ENCODE measurements around the gene GMIP. TPM values are rescaled to one million over a fixed set of nuclear protein-coding genes. Genes with fewer than 3 reads are reported as not detected.

GMIP gene
- total RNA-seq, 1 donor from 2014 or later: 6.3 TPM

GRCh38 chr19:19631346-19631745, 12.1 kb downstream of the GMIP start:
- TF ChIP-seq CTCF (IDR thresholded peaks at IDR 0.05; ENCODE audit: insufficient read depth, low read length, poor library complexity, severe bottlenecking): no peak
- no peaks in the 10 kb centered on the region for H3K27me3 ChIP-seq (ENCODE audit: control insufficient read depth, insufficient read depth, low read length)
- no peak for DNase-seq (ENCODE audit: low read depth)
- no peak overlapping the region for H3K4me3 ChIP-seq (ENCODE audit: low read depth, low read length)
- H3K36me3 ChIP-seq (ENCODE audit: control insufficient read depth, insufficient read depth, low read length): no peaks in the 10 kb centered on the region

- H3K36me3 ChIP-seq (ENCODE audit: control insufficient read depth, insufficient read depth, low read length): no peaks in the 10 kb centered on the region
- no peak for TF ChIP-seq CTCF (IDR thresholded peaks at IDR 0.05; ENCODE audit: insufficient read depth, low read length, poor library complexity, severe bottlenecking)
- DNase-seq (ENCODE audit: low read depth): no peak
- no peak overlapping the region for H3K4me3 ChIP-seq (ENCODE audit: low read depth, low read length)
- no peaks in the 10 kb centered on the region for H3K27me3 ChIP-seq (ENCODE audit: control insufficient read depth, insufficient read depth, low read length)
Observed at GRCh38 chr19:19630426-19630825, 13.0 kb downstream of the GMIP start.

GRCh38 chr19:19630062-19630414, 13.4 kb downstream of the GMIP start:
- H3K27me3 ChIP-seq (ENCODE audit: control insufficient read depth, insufficient read depth, low read length): no peaks in the 10 kb centered on the region
- no peak overlapping the region for H3K4me3 ChIP-seq (ENCODE audit: low read depth, low read length)
- no peak for DNase-seq (ENCODE audit: low read depth)
- no peaks in the 10 kb centered on the region for H3K36me3 ChIP-seq (ENCODE audit: control insufficient read depth, insufficient read depth, low read length)
- TF ChIP-seq CTCF (IDR thresholded peaks at IDR 0.05; ENCODE audit: insufficient read depth, low read length, poor library complexity, severe bottlenecking): no peak

- DNase-seq (ENCODE audit: low read depth): no peak
- Histone ChIP-seq H3K27me3 (ENCODE audit: control insufficient read depth, insufficient read depth, low read length) (no peaks in the 10 kb centered on the region), H3K36me3 (ENCODE audit: control insufficient read depth, insufficient read depth, low read length) (no peaks in the 10 kb centered on the region), H3K4me3 (ENCODE audit: low read depth, low read length) (peak overlapping the region; percentile 55)
- no peak for TF ChIP-seq CTCF (IDR thresholded peaks at IDR 0.05; ENCODE audit: insufficient read depth, low read length, poor library complexity, severe bottlenecking)
Observed at GRCh38 chr19:19628501-19629134, 14.8 kb downstream of the GMIP start.

GRCh38 chr19:19627621-19628500, 15.6 kb downstream of the GMIP start, which contains the start of gene LPAR2:
Gene LPAR2, minus strand, starts transcription at chr19:19628220. Its CDS starts 945 bp downstream, at chr19:19627275.
- DNase-seq (ENCODE audit: low read depth): no peak
- Histone ChIP-seq H3K36me3 (ENCODE audit: control insufficient read depth, insufficient read depth, low read length) (no peaks in the 10 kb centered on the region), H3K4me3 (ENCODE audit: low read depth, low read length) (peak within 1 kb of the TSS; percentile 55), H3K27me3 (ENCODE audit: control insufficient read depth, insufficient read depth, low read length) (no peaks in the 10 kb centered on the region)
- TF ChIP-seq CTCF (IDR thresholded peaks at IDR 0.05; ENCODE audit: insufficient read depth, low read length, poor library complexity, severe bottlenecking): no peak

Data from kidney epithelial cell (primary cell).